ENCODE data around the gene FLT3LG. TPM values are rescaled to one million over a fixed set of nuclear protein-coding genes. Genes with fewer than 3 reads are reported as not detected.
A peak's percentile ranks its signal among the peaks of the same experiment; 100 is the strongest.

Gene FLT3LG
- total RNA-seq, 2 experiments from 2014 or later, result 187 to 197 TPM

DNA sequence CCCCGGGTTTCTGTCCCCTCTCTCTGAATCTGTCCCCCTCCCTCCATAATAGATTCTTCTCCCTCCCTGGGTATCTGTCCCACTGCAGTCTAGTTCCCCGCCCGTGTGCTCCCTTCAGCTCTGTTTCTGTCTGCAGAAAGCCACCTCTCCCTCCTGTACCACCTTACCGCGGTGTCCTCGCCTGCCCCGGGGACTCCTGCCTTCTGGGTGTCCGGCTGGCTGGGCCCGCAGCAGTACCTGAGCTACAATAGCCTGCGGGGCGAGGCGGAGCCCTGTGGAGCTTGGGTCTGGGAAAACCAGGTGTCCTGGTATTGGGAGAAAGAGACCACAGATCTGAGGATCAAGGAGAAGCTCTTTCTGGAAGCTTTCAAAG lies 39.7 kb downstream of the FLT3LG start:
- DNase-seq, result no peak
- CTCF ChIA-PET, result interaction anchor here (2.2 to 3.1 kb wide), 2 partner anchors 33 to 57 kb away, joined by 14 to 17 read pairs; no protein-coding TSS in a partner anchor
- Mint-ChIP-seq H3K4me1 (peaks cover 25% of the 10 kb centered on the region), H3K27me3 (no peaks in the 10 kb centered on the region), H3K36me3 (ENCODE audit: low read depth) (no peaks in the 10 kb centered on the region), H3K9me3 (no peaks in the 10 kb centered on the region), H3K27ac (no peak overlapping the region), H3K4me3 (peak overlapping the region; percentile 69)
- POLR2A ChIA-PET, result interaction anchor here (0.8 to 1.7 kb wide), 3 partner anchors 11 to 55 kb away, joined by 3 to 5 read pairs (median 3); no protein-coding TSS in a partner anchor

GRCh38 chr19:49514151-49514550 lies 40.1 kb downstream of the FLT3LG start:
- peak overlapping the region; percentile 69 for H3K4me3 Mint-ChIP-seq
- H3K36me3 Mint-ChIP-seq (ENCODE audit: low read depth), result no peaks in the 10 kb centered on the region
- CTCF ChIA-PET, result interaction anchor here (2.2 to 3.1 kb wide), 2 partner anchors 33 to 56 kb away, joined by 14 to 17 read pairs; no protein-coding TSS in a partner anchor
- H3K27ac Mint-ChIP-seq, result no peak overlapping the region
- no peaks in the 10 kb centered on the region for H3K27me3 Mint-ChIP-seq
- DNase-seq, result no peak
- POLR2A ChIA-PET, result interaction anchor here (0.8 to 1.7 kb wide), 2 partner anchors 11 to 55 kb away, joined by 3 to 5 read pairs; no protein-coding TSS in a partner anchor
- no peaks in the 10 kb centered on the region for H3K9me3 Mint-ChIP-seq
- H3K4me1 Mint-ChIP-seq, result peaks cover 25% of the 10 kb centered on the region

GRCh38 chr19:49515767-49516166 lies 41.8 kb downstream of the FLT3LG start:
- ChIA-PET CTCF (interaction anchor here (0.7 to 1.5 kb wide), 4 partner anchors 10 to 55 kb away, joined by 3 to 11 read pairs (median 6); no protein-coding TSS in a partner anchor), POLR2A (interaction anchor here (0.7 to 1.4 kb wide), 2 partner anchors 12 to 37 kb away, joined by 3 read pairs; partner anchors contain the start of gene RCN3)
- DNase-seq, result no peak
- Mint-ChIP-seq H3K4me1 (peaks cover 25% of the 10 kb centered on the region), H3K27me3 (no peaks in the 10 kb centered on the region), H3K27ac (no peak overlapping the region), H3K4me3 (no peak overlapping the region), H3K36me3 (ENCODE audit: low read depth) (no peaks in the 10 kb centered on the region), H3K9me3 (no peaks in the 10 kb centered on the region)

DNA sequence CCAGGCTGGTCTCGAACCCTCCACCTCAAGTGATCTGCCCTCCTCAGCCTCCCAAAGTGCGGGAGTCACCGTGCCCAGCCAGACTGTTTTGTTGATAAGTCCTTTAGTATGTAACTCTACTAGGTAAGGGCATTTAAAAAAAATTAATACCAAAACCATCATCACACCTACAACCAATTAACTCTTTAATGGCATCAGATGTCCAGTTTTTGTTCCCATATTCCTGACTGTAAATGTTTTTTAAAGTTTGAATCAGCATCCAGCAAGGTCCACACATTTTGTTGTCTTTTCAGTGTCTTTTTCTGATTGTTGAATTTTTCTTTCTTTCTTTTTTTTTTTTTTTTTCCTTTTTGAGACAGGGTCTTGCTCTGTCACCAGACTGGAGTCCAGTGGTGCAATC lies 44.0 kb downstream of the FLT3LG start:
- no peak overlapping the region for H3K27ac Mint-ChIP-seq
- H3K4me3 Mint-ChIP-seq, result no peak overlapping the region
- no peak for DNase-seq
- CTCF ChIA-PET, result no interaction called here
- no peaks in the 10 kb centered on the region for H3K9me3 Mint-ChIP-seq
- POLR2A ChIA-PET, result interaction anchor here (1.0 kb wide), 1 partner anchor 10 kb away, joined by 4 read pairs; the partner anchor contains the start of gene RCN3
- peaks cover 9% of the 10 kb centered on the region for H3K4me1 Mint-ChIP-seq
- no peaks in the 10 kb centered on the region for H3K36me3 Mint-ChIP-seq (ENCODE audit: low read depth)
- no peaks in the 10 kb centered on the region for H3K27me3 Mint-ChIP-seq

DNA sequence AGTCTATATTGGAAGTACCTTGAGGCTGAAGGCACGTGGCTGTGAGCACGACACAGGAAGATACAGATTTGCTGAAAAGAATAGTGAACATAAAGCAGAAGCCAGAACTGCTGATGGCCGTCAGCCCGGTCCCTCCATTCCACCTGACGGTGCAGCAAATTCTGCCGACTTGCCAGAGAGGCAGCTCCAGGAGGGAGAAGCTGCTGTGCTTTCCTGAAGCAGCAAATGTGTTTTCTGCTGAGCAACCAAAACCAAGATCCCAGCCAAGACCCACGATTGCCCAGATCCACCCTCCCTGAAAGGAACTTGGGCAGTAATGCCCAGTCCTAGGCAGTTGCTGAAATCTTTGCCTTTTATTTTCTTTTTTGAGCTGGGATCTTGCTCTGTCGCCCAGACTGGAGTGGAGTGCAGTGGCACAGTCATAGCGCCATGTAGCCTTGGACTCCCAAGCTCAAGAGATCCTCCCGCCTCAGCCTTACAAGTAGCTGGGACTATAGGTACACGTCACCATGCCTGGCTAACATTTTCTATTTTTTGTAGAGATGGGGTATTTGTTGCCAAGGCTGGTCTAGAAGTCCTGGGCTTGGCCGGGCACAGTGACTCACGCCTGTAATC lies 46.8 kb downstream of the FLT3LG start:
- no peak for DNase-seq
- CTCF ChIA-PET, result interaction anchor here (0.6 kb wide), 1 partner anchor 18 kb away, joined by 4 read pairs; no protein-coding TSS in a partner anchor
- H3K36me3 Mint-ChIP-seq (ENCODE audit: low read depth), result no peaks in the 10 kb centered on the region
- peaks cover 2% of the 10 kb centered on the region for H3K4me1 Mint-ChIP-seq
- no peaks in the 10 kb centered on the region for H3K27me3 Mint-ChIP-seq
- H3K27ac Mint-ChIP-seq, result no peak overlapping the region
- no peaks in the 10 kb centered on the region for H3K9me3 Mint-ChIP-seq
- H3K4me3 Mint-ChIP-seq, result no peak overlapping the region
- POLR2A ChIA-PET, result no interaction called here

DNA sequence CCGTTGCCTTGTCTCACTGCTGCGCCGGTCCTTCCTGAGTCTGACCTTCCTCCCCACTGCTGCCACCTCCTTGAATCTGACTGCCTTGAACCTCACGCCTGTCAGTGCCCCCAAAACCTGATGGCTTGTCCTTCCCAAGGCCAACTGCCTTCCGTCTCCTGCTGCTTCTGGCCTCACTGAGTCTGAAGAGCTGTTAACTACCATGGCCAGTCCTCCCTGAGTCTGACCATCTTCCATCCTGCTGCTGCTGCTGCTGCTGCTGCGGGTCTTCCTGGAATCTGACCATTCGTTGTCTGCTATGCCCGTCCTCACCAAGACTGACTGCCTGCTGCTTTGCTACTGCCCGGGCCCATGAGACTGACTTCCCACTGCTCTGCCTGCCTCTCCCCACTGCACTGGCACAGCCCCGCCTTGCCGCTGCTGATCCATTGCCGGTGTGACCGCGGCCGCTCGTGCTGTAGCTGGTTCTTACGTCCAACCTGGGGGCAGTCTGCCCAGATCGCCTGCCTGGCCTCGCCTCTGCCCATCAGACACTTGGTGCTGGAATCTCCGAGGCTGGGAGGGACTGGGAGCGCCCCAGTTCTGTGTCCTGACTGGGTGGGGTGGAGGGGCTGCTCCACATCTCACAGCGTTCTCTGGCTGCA lies 50.9 kb downstream of the FLT3LG start:
- Mint-ChIP-seq H3K36me3 (ENCODE audit: low read depth) (no peaks in the 10 kb centered on the region), H3K27ac (no peak overlapping the region), H3K4me3 (no peak overlapping the region), H3K9me3 (no peaks in the 10 kb centered on the region), H3K27me3 (peaks cover 10% of the 10 kb centered on the region), H3K4me1 (peaks cover 17% of the 10 kb centered on the region)
- DNase-seq, result no peak
- ChIA-PET CTCF (interaction anchor here (0.6 kb wide), 1 partner anchor 33 kb away, joined by 3 read pairs; no protein-coding TSS in a partner anchor), POLR2A (interaction anchor here (1.1 kb wide), 1 partner anchor 11 kb away, joined by 3 read pairs; no protein-coding TSS in a partner anchor)

DNA sequence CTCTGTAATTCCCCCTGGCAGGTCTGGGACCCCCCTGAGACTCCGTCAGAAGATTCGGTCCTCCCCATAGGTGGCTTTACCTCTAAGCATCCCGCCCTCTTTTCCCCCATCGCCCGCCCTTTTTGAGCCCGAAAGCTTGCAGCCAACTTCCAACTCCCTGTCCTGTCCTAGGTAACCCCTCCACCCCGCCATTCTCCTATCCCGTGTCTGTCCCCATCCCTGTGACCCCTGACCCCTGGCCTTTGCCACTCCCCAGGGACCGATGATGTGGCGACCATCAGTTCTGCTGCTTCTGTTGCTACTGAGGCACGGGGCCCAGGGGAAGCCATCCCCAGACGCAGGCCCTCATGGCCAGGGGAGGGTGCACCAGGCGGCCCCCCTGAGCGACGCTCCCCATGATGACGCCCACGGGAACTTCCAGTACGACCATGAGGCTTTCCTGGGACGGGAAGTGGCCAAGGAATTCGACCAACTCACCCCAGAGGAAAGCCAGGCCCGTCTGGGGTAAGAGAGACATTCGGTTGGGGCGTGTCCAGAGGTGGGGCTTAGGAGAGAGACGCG lies 54.3 kb downstream of the FLT3LG start:
- peaks cover 22% of the 10 kb centered on the region for H3K4me1 Mint-ChIP-seq
- CTCF ChIA-PET, result interaction anchor here (0.7 to 1.7 kb wide), 5 partner anchors 19 to 127 kb away, joined by 3 to 16 read pairs (median 3); no protein-coding TSS in a partner anchor
- no peak for DNase-seq
- H3K4me3 Mint-ChIP-seq, result peak overlapping the region; percentile 70
- peaks cover 21% of the 10 kb centered on the region for H3K27me3 Mint-ChIP-seq
- H3K9me3 Mint-ChIP-seq, result no peaks in the 10 kb centered on the region
- no peak overlapping the region for H3K27ac Mint-ChIP-seq
- POLR2A ChIA-PET, result interaction anchor here (0.6 to 1.6 kb wide), 6 partner anchors 10 to 38 kb away, joined by 3 to 5 read pairs (median 3); no protein-coding TSS in a partner anchor
- no peaks in the 10 kb centered on the region for H3K36me3 Mint-ChIP-seq (ENCODE audit: low read depth)

- Mint-ChIP-seq H3K4me1 (peaks cover 42% of the 10 kb centered on the region), H3K27ac (no peak overlapping the region), H3K9me3 (no peaks in the 10 kb centered on the region), H3K4me3 (no peak overlapping the region), H3K27me3 (peaks cover 21% of the 10 kb centered on the region), H3K36me3 (ENCODE audit: low read depth) (no peaks in the 10 kb centered on the region)
- ChIA-PET CTCF (interaction anchor here (1.0 to 1.4 kb wide), 2 partner anchors 16 to 38 kb away, joined by 6 read pairs; no protein-coding TSS in a partner anchor), POLR2A (interaction anchor here (2.3 kb wide), 1 partner anchor 16 kb away, joined by 5 read pairs; no protein-coding TSS in a partner anchor)
- DNase-seq, result no peak
These were observed 56.7 kb downstream of the FLT3LG start for GRCh38 chr19:49530708-49531107.

GRCh38 chr19:49533551-49534488 lies 59.8 kb downstream of the FLT3LG start:
- H3K36me3 Mint-ChIP-seq (ENCODE audit: low read depth), result no peaks in the 10 kb centered on the region
- peak overlapping the region; percentile 76 for H3K4me3 Mint-ChIP-seq
- CTCF ChIA-PET, result interaction anchor here (0.9 to 4.9 kb wide), 12 partner anchors 10 to 260 kb away, joined by 3 to 39 read pairs (median 4); partner anchors contain the start of gene RRAS
- H3K4me1 Mint-ChIP-seq, result peaks cover 26% of the 10 kb centered on the region
- H3K27ac Mint-ChIP-seq, result peak overlapping the region; percentile 31
- POLR2A ChIA-PET, result interaction anchor here (0.6 to 3.8 kb wide), 10 partner anchors 13 to 142 kb away, joined by 3 to 11 read pairs (median 4); partner anchors contain the start of genes NOSIP, PRRG2 and RPS11
- H3K9me3 Mint-ChIP-seq, result no peaks in the 10 kb centered on the region
- DNase-seq, result peak; percentile 85
- peaks cover 14% of the 10 kb centered on the region for H3K27me3 Mint-ChIP-seq

DNA sequence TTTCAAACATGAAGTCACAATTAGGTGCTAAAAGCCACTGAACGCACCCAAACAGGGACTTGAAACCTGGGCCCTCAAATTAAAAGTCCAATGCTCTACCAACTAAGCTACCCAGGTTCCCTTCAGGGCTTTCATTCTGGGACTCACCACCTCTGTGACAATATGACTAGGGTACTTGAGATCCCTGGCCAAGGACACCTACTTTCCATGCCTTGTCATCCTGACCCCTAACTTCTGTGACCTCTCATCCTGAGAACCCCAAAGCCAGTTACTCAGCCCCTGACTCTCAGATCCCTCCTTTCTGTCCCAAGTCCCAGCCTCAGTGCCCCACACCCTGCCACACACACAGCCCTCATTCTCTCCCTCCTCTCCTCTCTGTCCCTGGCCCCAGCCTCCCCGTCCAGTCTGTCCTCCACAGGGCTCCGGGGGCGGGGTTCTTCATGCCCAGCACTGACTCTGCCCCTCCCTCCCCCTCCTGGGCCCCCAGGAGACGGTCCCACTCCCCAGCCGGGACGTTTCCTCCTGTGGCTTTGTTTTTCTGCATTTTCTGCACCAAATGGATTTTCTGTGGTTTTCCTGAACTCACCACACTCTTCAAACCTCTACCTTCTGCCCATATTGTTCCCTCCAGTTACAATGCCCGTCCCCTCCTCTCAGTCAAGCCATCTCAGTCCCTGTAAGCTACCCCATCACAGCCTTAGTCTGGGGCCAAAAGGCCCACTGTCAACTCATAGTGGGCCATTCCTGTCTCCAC lies 60.8 kb downstream of the FLT3LG start:
- CTCF ChIA-PET, result interaction anchor here (0.6 to 4.9 kb wide), 15 partner anchors 9 to 409 kb away, joined by 3 to 39 read pairs (median 4); partner anchors contain the start of gene RRAS
- Mint-ChIP-seq H3K9me3 (no peaks in the 10 kb centered on the region), H3K4me1 (peaks cover 26% of the 10 kb centered on the region), H3K27ac (peak overlapping the region; percentile 31), H3K27me3 (peaks cover 11% of the 10 kb centered on the region), H3K36me3 (ENCODE audit: low read depth) (no peaks in the 10 kb centered on the region), H3K4me3 (peak overlapping the region; percentile 76)
- DNase-seq, result no peak
- POLR2A ChIA-PET, result interaction anchor here (0.6 to 3.8 kb wide), 13 partner anchors 12 to 333 kb away, joined by 3 to 11 read pairs (median 4); partner anchors contain the start of genes NOSIP, PRRG2 and RPS11
